Measurements from ENCODE around the gene IL11. TPM values are rescaled to one million over a fixed set of nuclear protein-coding genes. Genes with fewer than 3 reads are reported as not detected.

IL11 gene
- 20.8 to 42.0 TPM (median 26.5 TPM) in 5 replicates for total RNA-seq (2022; extraction: Qiagen RNA extraction; ENCODE audit: low read depth)

GRCh38 chr19:55370305-55370988 lies at the start of gene IL11:
Gene IL11, minus strand, starts transcription at chr19:55370463. Its CDS starts 153 bp downstream, at chr19:55370310.

GRCh38 chr19:55407550-55407799 lies 37.2 kb upstream of the IL11 start, which contains the start of gene UBE2S:
Gene UBE2S, minus strand, starts transcription at chr19:55407788. Its CDS starts 199 bp downstream, at chr19:55407589.

DNA sequence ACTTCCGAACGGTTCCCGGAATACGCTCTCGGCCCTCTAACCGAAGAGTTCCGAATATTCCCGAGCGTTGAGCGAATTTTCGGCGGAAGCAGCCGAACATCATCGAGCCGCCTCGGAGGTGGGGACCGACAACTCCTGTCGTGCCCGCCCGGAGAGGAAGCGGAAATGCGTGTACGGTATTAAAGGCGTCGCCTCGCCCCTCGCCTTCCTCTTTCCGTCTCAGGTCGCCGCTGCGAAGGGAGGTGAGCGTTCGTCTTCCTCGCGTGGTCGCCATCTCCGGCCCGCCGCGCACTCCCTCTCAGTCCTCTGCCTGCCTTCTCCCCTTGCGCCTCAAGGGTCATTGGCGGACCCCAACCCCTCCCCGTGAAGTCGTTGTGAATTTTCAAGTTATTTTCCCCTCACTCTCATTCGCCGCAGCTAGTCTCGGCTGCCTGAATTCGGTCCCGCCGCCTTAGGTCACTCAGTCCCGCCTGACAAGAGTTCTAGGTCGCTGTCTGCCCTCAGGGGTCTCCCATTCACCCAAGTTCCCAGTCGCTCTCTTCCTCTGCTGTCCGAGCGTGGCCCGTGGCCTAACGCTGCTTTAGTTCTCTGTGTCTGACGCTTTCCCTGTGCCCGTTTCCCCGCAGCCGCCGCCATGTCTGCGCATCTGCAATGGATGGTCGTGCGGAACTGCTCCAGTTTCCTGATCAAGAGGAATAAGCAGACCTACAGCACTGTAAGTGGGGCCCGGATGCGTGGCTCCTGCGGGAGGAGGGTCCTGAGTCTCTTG lies 15.6 kb upstream of the IL11 start, which contains the start of gene RPL28:
RPL28 (plus strand) TSS at position 209 of the 769 bp plus-strand sequence; CDS start at position 635, 426 bp downstream.

GRCh38 chr19:55384131-55384919 lies 14.1 kb upstream of the IL11 start, which contains the start of gene TMEM238:
Gene TMEM238, minus strand, starts transcription at chr19:55384292. Its CDS starts 33 bp downstream, at chr19:55384259.

DNA sequence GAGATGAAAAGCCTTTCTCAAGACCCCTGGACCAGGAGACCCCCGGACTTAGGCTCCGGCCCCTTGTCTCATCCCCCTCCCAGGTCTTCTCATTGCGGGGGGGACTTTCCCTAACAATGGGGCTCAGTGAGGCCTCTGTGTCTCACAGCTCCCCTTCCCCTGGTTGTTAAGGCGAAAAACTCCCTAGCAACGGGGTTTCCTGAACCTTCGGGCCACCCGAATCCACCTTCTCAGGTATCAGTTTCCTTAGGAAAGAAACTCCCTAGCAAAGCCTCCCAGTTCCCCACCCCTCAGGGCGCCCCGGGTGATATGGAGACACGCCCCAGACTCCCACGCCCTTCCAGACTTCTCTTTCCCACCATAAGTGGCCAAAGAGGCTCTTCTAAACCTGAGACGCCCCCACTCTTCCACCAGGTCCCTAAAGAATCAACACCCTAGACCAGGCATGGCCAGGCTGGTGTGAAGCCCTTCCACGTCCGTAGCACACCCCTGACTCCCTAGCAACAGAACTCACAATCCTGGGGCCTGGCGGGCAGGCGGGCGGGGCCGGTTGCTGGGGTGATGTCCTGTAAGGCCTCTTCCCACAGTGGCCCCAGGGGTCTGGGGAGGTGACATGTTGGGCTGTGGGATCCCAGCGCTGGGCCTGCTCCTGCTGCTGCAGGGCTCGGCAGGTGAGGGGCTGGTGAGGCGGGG lies 6.1 kb upstream of the IL11 start, which contains the start of gene TMEM190:
TMEM190 (plus strand) TSS at position 586 of the 693 bp plus-strand sequence; CDS start at position 614, 28 bp downstream.

GRCh38 chr19:55362990-55363716 lies 7.1 kb downstream of the IL11 start, which contains the start of gene GARIN5B:
Gene GARIN5B, minus strand, starts transcription at chr19:55363260. Its CDS starts 194 bp downstream, at chr19:55363066.

DNA sequence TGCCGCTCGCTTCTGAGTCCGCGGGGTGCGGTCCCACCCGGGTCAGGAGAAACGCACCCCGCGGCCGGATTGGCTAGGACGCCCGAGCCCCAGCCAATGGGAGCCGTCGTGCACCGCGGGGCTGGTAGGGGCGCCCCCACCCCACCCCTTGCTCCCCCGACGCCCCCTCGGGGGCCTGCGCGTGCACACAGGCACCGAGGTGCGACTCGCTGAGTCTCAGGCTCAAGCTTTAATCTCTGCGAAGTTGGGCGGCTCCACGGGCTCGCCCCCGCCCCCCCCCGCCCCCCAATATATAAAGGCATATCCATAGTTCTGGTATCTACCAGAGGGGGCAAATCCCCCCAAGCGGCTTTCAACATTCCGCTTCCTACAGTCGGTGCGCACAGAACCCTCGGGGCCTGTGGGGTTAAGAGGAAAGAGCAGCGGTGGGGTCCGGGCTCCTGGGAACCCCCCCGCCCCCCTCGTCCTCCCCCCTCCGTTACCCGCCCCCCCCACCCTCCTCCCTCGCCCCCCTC lies 15.5 kb downstream of the IL11 start, which contains the start of gene COX6B2:
COX6B2 (minus strand) TSS at position 22 of the 515 bp plus-strand sequence. CDS start 198 bp downstream, outside the sequence.

GRCh38 chr19:55339105-55339888 lies 31.0 kb downstream of the IL11 start, which contains the start of gene KMT5C:
Gene KMT5C, plus strand, starts transcription at chr19:55339876. Its CDS starts 2,061 bp downstream, at chr19:55341937.

GRCh38 chr19:55325172-55325571 lies 45.1 kb downstream of the IL11 start, which contains the start of gene TMEM150B:
Gene TMEM150B, minus strand, starts transcription at chr19:55325341. Its CDS starts 4,305 bp downstream, at chr19:55321036.

Other genes starting within 250 kb of the IL11 start
- gene TNNT1, start 221.3 kb downstream of the IL11 start, total RNA-seq (2022; extraction: Qiagen RNA extraction; ENCODE audit: low read depth): 96.6 to 145 TPM (median 141 TPM) in 5 replicates
- gene TNNI3, start 212.7 kb downstream of the IL11 start, total RNA-seq (2022; extraction: Qiagen RNA extraction; ENCODE audit: low read depth): 6.6 to 13.4 TPM (median 7.0 TPM) in 5 replicates
- 3.1 to 6.7 TPM (median 5.6 TPM) in 5 replicates for gene DNAAF3, start 203.8 kb downstream of the IL11 start, total RNA-seq (2022; extraction: Qiagen RNA extraction; ENCODE audit: low read depth)
- gene SYT5, start 190.2 kb downstream of the IL11 start, total RNA-seq (2022; extraction: Qiagen RNA extraction; ENCODE audit: low read depth): 2.7 to 4.4 TPM (median 3.1 TPM) in 5 replicates
- 3.6 to 6.0 TPM (median 4.0 TPM) in 5 replicates for gene PTPRH, start 161.0 kb downstream of the IL11 start, total RNA-seq (2022; extraction: Qiagen RNA extraction; ENCODE audit: low read depth)
- gene TMEM86B, start 141.7 kb downstream of the IL11 start, total RNA-seq (2022; extraction: Qiagen RNA extraction; ENCODE audit: low read depth): 2.2 to 5.4 TPM (median 4.8 TPM) in 5 replicates
- 64.6 to 131 TPM (median 118 TPM) in 5 replicates for gene PPP6R1, start 111.4 kb downstream of the IL11 start, total RNA-seq (2022; extraction: Qiagen RNA extraction; ENCODE audit: low read depth)
- 122 to 147 TPM (median 138 TPM) in 5 replicates for gene HSPBP1, start 90.4 kb downstream of the IL11 start, total RNA-seq (2022; extraction: Qiagen RNA extraction; ENCODE audit: low read depth)
- gene BRSK1, start 86.5 kb downstream of the IL11 start, total RNA-seq (2022; extraction: Qiagen RNA extraction; ENCODE audit: low read depth): 3.2 to 5.1 TPM (median 4.6 TPM) in 5 replicates
- gene TMEM150B, start 45.1 kb downstream of the IL11 start, total RNA-seq (2022; extraction: Qiagen RNA extraction; ENCODE audit: low read depth): not detected in 5 replicates
- gene KMT5C, start 30.6 kb downstream of the IL11 start, total RNA-seq (2022; extraction: Qiagen RNA extraction; ENCODE audit: low read depth): 3.1 to 9.0 TPM (median 8.2 TPM) in 5 replicates
- 1.2 to 7.0 TPM (median 1.4 TPM) in 5 replicates for gene COX6B2, start 15.7 kb downstream of the IL11 start, total RNA-seq (2022; extraction: Qiagen RNA extraction; ENCODE audit: low read depth)
- gene GARIN5B, start 7.2 kb downstream of the IL11 start, total RNA-seq (2022; extraction: Qiagen RNA extraction; ENCODE audit: low read depth): 0.11 to 0.42 TPM (median 0.18 TPM) in 4 of 5 replicates, not detected in the other
- gene TMEM190, start 6.4 kb upstream of the IL11 start, total RNA-seq (2022; extraction: Qiagen RNA extraction; ENCODE audit: low read depth): 1.2 to 2.3 TPM (median 1.3 TPM) in 5 replicates
- gene TMEM238, start 13.8 kb upstream of the IL11 start, total RNA-seq (2022; extraction: Qiagen RNA extraction; ENCODE audit: low read depth): 2.3 to 14.6 TPM (median 11.3 TPM) in 5 replicates
- 2,333 to 3,419 TPM (median 2,681 TPM) in 5 replicates for gene RPL28, start 15.5 kb upstream of the IL11 start, total RNA-seq (2022; extraction: Qiagen RNA extraction; ENCODE audit: low read depth)
- 317 to 626 TPM (median 479 TPM) in 5 replicates for gene UBE2S, start 37.3 kb upstream of the IL11 start, total RNA-seq (2022; extraction: Qiagen RNA extraction; ENCODE audit: low read depth)
- gene SHISA7, start 72.8 kb upstream of the IL11 start, total RNA-seq (2022; extraction: Qiagen RNA extraction; ENCODE audit: low read depth): not detected in 5 replicates
- gene ISOC2, start 91.2 kb upstream of the IL11 start, total RNA-seq (2022; extraction: Qiagen RNA extraction; ENCODE audit: low read depth): 36.3 to 64.0 TPM (median 58.6 TPM) in 5 replicates
- not detected in 5 replicates for gene C19orf85, start 94.3 kb upstream of the IL11 start, total RNA-seq (2022; extraction: Qiagen RNA extraction; ENCODE audit: low read depth)
- 2.7 to 8.8 TPM (median 6.9 TPM) in 5 replicates for gene ZNF628, start 106.2 kb upstream of the IL11 start, total RNA-seq (2022; extraction: Qiagen RNA extraction; ENCODE audit: low read depth)
- 32.8 to 59.9 TPM (median 49.9 TPM) in 5 replicates for gene NAT14, start 114.7 kb upstream of the IL11 start, total RNA-seq (2022; extraction: Qiagen RNA extraction; ENCODE audit: low read depth)
- gene SSC5D, start 118.0 kb upstream of the IL11 start, total RNA-seq (2022; extraction: Qiagen RNA extraction; ENCODE audit: low read depth): 0.69 to 1.2 TPM (median 0.82 TPM) in 5 replicates
- 0.61 to 2.5 TPM (median 2.0 TPM) in 5 replicates for gene SBK2, start 166.7 kb upstream of the IL11 start, total RNA-seq (2022; extraction: Qiagen RNA extraction; ENCODE audit: low read depth)
- 0.44 to 1.5 TPM (median 1.5 TPM) in 5 replicates for gene SBK3, start 175.1 kb upstream of the IL11 start, total RNA-seq (2022; extraction: Qiagen RNA extraction; ENCODE audit: low read depth)
- gene ZNF579, start 210.4 kb upstream of the IL11 start, total RNA-seq (2022; extraction: Qiagen RNA extraction; ENCODE audit: low read depth): 14.9 to 40.1 TPM (median 32.3 TPM) in 5 replicates
- gene FIZ1, start 229.1 kb upstream of the IL11 start, total RNA-seq (2022; extraction: Qiagen RNA extraction; ENCODE audit: low read depth): 17.5 to 25.7 TPM (median 24.4 TPM) in 5 replicates
- gene ZNF524, start 229.8 kb upstream of the IL11 start, total RNA-seq (2022; extraction: Qiagen RNA extraction; ENCODE audit: low read depth): 5.5 to 21.0 TPM (median 18.9 TPM) in 5 replicates
- 5.4 to 14.2 TPM (median 13.0 TPM) in 5 replicates for gene ZNF865, start 235.2 kb upstream of the IL11 start, total RNA-seq (2022; extraction: Qiagen RNA extraction; ENCODE audit: low read depth)

All from A549 treated with ZK216348 at 1 μM for 4 hours (cell line).